Choroid plexus epithelial cell (primary cell): ENCODE results near the gene KEL.

Experiments used
- DNase-seq: peaks from one replicate; pipeline ENCODE4 v3.0.0-alpha.2; 2010; ENCODE audit warnings: low read depth
- H3K4me3 ChIP-seq: 2 replicates; pipeline ENCODE4 v1.5.1; 2011; ENCODE audit warnings: low read depth, mild to moderate bottlenecking, control low read depth, low read length, moderate library complexity
- CTCF ChIP-seq: conservative IDR thresholded peaks from 2 replicates; pipeline ENCODE4 v1.5.1; 2011; ENCODE audit warnings: low read depth, mild to moderate bottlenecking, control low read depth, inconsistent platforms, low read length, moderate library complexity

KEL gene

GRCh38 chr7:142948603-142949002 is 13.6 kb downstream of the KEL start:
- H3K4me3 ChIP-seq: no peak overlapping the region
- no peak for DNase-seq
- no peak for TF ChIP-seq CTCF

- TF ChIP-seq CTCF: no peak
- H3K4me3 ChIP-seq: no peak overlapping the region
- no peak for DNase-seq
These were observed 17.2 kb downstream of the KEL start for GRCh38 chr7:142945001-142945400.

GRCh38 chr7:142943706-142944268 is 18.4 kb downstream of the KEL start:
- DNase-seq: no peak
- H3K4me3 ChIP-seq: no peak overlapping the region
- TF ChIP-seq CTCF: no peak

- no peak for DNase-seq
- no peak for TF ChIP-seq CTCF
- H3K4me3 ChIP-seq: no peak overlapping the region
These were observed 19.4 kb downstream of the KEL start for GRCh38 chr7:142942746-142943145.

GRCh38 chr7:142941541-142941940 is 20.6 kb downstream of the KEL start:
- no peak for TF ChIP-seq CTCF
- H3K4me3 ChIP-seq: no peak overlapping the region
- no peak for DNase-seq

- H3K4me3 ChIP-seq: no peak overlapping the region
- TF ChIP-seq CTCF: no peak
- no peak for DNase-seq
These were observed 21.1 kb downstream of the KEL start for GRCh38 chr7:142940966-142941535.

- TF ChIP-seq CTCF: peak; percentile 25
- no peak within 1 kb of the TSS for H3K4me3 ChIP-seq
- no peak for DNase-seq
These were observed 22.8 kb downstream of the KEL start, which contains the start of gene LLCFC1 for GRCh38 chr7:142939226-142939910. Gene LLCFC1 (plus strand): TSS chr7:142939484. CDS start chr7:142939622, 138 bp downstream.
